ENCODE measurements around the gene CLDN20. TPM values are rescaled to one million over a fixed set of nuclear protein-coding genes. Genes with fewer than 3 reads are reported as not detected.

CLDN20 gene
- total and polyA plus RNA-seq, 10 of the 15 experiments (the other 5 are each of a cell fraction or from before 2014, with no cell fraction given): 0.13 to 0.23 TPM; not detected in 8

DNA sequence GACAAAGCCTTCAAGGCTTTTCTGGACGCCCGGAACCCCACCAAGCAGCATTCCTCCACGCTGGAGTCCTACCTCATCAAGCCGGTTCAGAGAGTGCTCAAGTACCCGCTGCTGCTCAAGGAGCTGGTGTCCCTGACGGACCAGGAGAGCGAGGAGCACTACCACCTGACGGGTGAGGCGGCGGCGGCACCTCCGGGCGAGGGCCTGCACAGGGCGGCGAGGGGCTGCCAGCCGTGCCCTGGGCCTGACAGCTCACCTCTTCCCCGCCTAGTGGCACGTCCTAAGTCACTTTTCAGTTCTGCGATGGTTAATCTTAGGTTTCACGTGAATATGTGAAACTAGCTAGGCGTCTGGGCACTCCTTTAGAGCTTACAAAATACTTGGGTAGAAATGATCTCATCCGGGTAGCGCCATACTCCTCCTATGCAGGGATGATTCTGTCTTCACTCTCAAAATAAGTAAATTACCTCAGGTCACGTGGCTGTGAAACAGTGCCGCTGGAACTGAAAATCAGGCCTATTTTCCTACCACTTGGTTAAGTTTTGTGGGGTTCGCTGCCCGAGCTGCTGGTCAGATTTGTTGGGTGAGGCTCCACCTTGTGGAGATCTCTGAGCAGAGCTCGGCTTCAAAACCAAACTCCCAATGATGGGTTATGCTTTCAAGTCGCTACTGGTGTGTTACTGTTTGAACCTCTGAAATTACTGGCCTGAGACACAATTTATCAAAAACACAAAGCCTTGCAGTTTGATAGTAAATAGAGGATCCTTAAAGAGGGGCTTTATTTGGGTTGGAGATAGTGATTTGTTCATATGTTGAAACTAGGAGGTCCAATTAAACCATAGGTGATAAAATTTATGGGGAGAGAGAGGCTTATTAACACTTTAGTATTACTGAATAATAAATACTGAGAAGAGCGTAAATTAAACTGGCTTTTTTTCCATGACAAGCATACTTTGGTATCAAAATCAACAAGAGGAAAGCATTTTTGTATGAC lies 15.5 kb upstream of the CLDN20 start (continued):
- TF ChIP-seq, protein P1, sequence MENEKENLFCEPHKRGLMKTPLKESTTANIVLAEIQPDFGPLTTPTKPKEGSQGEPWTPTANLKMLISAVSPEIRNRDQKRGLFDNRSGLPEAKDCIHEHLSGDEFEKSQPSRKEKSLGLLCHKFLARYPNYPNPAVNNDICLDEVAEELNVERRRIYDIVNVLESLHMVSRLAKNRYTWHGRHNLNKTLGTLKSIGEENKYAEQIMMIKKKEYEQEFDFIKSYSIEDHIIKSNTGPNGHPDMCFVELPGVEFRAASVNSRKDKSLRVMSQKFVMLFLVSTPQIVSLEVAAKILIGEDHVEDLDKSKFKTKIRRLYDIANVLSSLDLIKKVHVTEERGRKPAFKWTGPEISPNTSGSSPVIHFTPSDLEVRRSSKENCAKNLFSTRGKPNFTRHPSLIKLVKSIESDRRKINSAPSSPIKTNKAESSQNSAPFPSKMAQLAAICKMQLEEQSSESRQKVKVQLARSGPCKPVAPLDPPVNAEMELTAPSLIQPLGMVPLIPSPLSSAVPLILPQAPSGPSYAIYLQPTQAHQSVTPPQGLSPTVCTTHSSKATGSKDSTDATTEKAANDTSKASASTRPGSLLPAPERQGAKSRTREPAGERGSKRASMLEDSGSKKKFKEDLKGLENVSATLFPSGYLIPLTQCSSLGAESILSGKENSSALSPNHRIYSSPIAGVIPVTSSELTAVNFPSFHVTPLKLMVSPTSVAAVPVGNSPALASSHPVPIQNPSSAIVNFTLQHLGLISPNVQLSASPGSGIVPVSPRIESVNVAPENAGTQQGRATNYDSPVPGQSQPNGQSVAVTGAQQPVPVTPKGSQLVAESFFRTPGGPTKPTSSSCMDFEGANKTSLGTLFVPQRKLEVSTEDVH (IDR thresholded peaks at IDR 0.05; ENCODE audit: low read depth, partially characterized antibody): no peak
- TF ChIP-seq POLR2A (IDR thresholded peaks at IDR 0.05; ENCODE audit: low read depth, low read length) (no peak), ATF2 (IDR thresholded peaks at IDR 0.05; ENCODE audit: low read length) (no peak), SKIL (IDR thresholded peaks at IDR 0.05; ENCODE audit: low read depth, poor library complexity, severe bottlenecking) (peak; percentile 21), HSF1 (IDR thresholded peaks at IDR 0.05; ENCODE audit: low read depth, low read length) (no peak), CBX3 (IDR thresholded peaks at IDR 0.05; ENCODE audit: borderline replicate concordance, low read depth) (no peak), NFYB (IDR thresholded peaks at IDR 0.05; ENCODE audit: insufficient read depth, low read depth, low read length) (no peak), EGR1 (IDR thresholded peaks at IDR 0.05; ENCODE audit: borderline replicate concordance in 1 of 2, low read depth in 2 of 2, low read length in 2 of 2) (no peak), CHD2 (IDR thresholded peaks at IDR 0.05; ENCODE audit: borderline replicate concordance, low read depth, low read length) (no peak), CHD1 (IDR thresholded peaks at IDR 0.05; ENCODE audit: low read depth, low read length) (no peak), SMC3 (IDR thresholded peaks at IDR 0.05; ENCODE audit: borderline replicate concordance, low read length) (peak; percentile 91), SUZ12 (IDR thresholded peaks at IDR 0.05; ENCODE audit: unreplicated experiment) (no peak), NR2C2 (IDR thresholded peaks at IDR 0.05; ENCODE audit: borderline replicate concordance, control insufficient read depth, insufficient read length, low read depth) (no peak), NFXL1 (IDR thresholded peaks at IDR 0.05; ENCODE audit: borderline replicate concordance) (no peak), CBX5 (IDR thresholded peaks at IDR 0.05; ENCODE audit: low read depth) (no peak)
- TF ChIP-seq, protein P2, sequence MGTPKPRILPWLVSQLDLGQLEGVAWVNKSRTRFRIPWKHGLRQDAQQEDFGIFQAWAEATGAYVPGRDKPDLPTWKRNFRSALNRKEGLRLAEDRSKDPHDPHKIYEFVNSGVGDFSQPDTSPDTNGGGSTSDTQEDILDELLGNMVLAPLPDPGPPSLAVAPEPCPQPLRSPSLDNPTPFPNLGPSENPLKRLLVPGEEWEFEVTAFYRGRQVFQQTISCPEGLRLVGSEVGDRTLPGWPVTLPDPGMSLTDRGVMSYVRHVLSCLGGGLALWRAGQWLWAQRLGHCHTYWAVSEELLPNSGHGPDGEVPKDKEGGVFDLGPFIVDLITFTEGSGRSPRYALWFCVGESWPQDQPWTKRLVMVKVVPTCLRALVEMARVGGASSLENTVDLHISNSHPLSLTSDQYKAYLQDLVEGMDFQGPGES (IDR thresholded peaks at IDR 0.05): no peak

All from GM12878 (cell line).